GM11168 (cell line): ENCODE measurements around the gene EMILIN2.

ENCODE experiments used
- in situ Hi-C: fragments of 300-500 bp; cut with MboI; formaldehyde crosslinking; loops from one replicate; pipeline ENCODE4 v1.12.0; 2022; ENCODE audit warnings: low sequenced_read_pairs; ENCODE audit not compliant: unreplicated experiment

The EMILIN2 gene

DNA sequence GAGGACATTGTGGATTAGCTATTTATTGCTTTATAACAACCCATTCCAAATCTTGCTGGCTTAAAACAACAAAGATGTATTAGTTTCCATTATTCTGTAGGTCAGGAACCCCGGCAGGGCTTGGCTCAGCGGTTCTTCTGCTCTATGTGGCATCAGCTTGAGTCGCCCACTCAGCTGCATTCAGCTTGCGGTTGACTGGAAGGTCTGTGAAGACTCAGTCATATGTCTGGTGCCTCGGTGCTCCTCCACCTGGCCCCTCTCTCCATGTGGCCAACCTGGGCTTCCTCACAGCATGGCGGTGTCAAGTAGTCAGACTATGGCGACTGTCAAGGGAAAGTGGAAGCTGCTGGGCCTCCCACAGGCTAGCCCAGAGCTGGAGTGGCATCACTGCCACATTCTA, 48.6 kb downstream of the EMILIN2 start:
- in situ Hi-C loops = no loop called here

DNA sequence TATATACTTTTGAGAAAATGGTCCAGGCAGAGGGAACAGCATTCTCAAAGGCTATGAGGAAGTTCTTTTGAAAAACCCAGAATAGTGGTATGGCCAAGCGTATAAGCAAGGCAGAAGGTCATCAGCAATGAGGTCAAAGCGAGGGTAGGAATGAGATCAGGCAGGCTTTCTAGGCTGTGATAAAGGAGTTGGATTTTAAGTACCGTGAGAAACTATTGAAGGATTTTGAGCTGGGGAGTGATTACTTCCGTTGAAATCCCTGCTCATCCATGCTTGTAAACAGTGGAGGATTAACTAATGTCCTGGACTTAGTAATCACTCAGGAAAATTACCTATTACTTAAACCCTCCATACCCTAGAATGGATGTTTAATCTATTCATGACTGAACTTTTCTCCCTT, 50.2 kb downstream of the EMILIN2 start:
- in situ Hi-C loops = no loop called here

DNA sequence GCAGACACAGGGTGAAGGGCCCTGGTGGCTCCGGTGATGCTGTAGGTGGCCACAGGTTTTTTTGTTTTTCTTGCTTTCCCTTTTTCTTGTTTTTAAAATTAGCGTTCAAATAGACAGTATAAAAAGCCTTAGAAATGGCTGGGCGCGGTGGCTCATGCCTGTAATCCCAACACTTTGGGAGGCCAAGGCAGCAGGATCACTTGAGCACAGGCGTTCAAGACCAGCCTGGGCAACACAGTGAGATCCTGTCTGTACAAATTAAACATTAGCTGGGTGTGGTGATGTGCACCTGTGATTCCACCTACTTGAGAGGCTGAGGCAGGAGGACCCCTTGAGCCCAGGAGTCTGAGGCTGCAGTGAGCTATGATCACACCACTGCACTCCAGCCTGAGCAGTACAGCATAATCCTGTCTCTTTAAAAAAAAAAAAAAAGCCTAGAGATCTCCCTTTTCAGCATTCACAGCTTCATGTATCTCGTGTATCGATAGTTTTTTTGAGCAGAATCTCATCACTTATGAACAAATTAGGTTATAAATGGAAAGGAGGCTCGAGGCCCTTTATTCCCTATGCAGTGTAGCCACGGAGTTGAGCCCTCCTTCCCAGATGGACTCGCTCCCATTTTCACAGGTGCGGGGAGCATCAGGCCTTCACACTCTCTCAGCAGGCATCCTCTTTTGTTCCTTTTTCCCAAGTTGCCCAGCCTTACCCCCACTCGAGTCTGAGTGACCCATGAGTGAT, 50.8 kb downstream of the EMILIN2 start:
- in situ Hi-C loops = no loop called here

DNA sequence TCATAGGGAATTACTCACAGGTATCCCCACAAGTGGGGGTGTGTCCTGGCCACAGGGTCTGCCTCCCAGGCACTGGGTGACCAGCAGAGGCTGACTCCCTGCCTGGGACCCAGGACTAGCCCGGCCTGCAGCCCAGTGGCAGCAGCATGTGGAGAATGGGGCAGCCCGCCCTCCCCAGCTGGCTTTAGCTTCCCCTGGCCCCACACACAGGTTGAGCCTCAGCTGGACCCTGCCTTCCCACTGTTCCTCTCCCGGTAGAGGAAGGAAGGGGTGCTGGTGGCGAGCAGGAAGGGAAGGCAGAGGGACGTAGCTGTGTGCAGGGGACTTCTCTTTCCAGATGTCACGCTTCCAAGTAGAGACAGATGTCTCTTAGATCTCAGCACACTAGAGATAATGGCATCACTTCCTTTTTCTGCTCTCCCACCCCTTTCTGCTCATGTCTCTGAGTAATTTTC, 51.4 kb downstream of the EMILIN2 start:
- in situ Hi-C loops = no loop called here

DNA sequence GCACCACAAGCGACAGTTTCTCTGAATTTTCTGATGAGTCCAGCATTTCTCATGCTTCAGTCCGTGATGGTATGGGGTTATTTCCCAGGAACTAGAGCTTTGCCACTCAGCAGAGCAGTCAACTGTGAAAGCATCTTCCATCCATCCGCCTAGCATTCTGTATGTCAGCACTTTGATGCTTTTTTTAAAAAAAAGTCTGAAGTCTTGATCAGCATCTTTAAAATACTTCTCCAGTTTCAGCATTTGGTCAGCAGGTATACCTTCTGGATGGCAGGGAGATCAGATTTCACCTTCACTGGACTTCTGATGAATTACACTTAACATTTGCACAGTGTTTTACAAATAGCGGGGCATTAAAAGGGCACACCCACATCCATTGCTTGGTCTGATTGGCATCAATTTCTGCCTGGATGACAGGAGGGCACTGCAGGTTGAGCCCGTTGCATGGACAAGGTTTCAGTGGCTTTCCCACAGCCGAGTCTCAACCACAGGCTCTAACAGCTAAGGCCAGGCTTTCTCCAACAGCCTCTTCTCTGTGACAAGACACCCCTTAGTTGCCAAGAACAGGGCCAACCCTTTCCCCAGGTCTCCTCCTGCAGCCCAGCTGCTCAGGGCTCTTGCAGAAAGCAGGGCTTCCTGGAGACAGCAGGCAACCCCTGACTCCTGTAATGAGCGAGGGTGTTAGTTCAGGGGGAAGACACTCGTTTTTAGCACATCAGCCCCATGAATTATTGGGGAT, 54.0 kb downstream of the EMILIN2 start:
- in situ Hi-C loops = no loop called here

DNA sequence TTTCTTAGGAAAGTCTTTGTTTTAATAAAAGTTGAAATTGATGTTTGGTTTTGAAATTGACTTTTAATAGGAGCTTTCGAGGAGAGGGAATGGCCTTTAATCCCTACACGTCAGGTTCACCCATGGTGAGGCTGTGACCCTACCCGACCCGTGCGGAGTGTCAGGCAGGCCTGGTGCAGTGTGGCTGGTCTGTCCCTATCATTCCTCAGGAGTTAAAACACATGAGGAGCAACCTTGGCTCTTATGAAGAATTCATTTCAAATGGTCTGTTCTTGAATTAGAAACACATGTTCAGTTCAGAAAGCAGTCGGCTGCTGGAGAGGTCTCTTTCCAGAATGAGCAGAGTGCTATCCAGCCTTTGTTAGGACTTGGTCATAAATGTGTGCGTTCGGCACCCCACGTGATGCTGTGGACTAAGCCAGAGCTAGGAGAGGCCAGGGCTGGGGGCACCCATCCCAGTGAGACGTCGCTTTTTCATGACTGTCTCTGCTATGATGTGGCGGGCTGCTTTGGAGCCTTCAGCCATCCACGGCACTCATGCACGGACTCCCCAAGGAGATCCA, 54.7 kb downstream of the EMILIN2 start:
- in situ Hi-C loops = no loop called here

DNA sequence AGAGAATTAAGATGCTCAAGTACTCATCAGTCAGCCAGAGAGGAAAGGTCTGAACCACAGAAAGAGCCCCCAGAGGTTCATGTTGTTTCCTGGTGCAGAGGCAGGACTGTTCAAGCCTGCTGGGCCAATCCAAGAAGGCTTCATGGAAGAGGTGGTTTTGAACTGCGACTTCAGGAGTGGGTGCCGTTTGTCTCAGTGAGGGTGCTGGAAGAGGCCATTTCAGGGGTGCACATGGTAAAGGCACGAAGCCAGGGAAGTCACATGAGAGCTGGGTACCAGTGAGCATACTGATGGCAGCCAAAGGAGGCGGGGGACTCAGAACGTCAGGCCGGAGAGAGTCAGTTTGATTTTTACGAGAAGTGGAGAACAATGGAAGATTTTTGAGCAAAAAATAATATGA, 55.5 kb downstream of the EMILIN2 start:
- in situ Hi-C loops = no loop called here

DNA sequence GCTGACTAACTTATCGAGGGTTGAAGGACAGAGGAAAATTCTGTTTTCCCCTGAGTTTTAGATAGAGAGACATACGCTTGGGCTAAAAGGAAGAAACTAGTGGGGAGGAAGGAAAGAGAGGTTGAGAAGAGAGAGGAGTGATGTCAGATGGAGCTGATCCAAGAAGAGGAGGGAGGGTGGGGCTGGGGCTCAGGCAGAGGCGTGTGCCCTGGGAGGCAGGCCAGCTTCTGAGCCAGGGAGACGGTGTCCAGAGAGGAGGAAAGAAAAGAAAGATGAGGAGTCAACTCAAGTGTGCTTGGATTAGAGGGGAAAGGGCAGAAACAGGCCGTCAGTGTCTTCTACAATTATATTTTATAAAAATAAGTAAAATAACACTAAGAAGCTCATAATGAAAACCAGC, 56.2 kb downstream of the EMILIN2 start:
- in situ Hi-C loops = no loop called here

DNA sequence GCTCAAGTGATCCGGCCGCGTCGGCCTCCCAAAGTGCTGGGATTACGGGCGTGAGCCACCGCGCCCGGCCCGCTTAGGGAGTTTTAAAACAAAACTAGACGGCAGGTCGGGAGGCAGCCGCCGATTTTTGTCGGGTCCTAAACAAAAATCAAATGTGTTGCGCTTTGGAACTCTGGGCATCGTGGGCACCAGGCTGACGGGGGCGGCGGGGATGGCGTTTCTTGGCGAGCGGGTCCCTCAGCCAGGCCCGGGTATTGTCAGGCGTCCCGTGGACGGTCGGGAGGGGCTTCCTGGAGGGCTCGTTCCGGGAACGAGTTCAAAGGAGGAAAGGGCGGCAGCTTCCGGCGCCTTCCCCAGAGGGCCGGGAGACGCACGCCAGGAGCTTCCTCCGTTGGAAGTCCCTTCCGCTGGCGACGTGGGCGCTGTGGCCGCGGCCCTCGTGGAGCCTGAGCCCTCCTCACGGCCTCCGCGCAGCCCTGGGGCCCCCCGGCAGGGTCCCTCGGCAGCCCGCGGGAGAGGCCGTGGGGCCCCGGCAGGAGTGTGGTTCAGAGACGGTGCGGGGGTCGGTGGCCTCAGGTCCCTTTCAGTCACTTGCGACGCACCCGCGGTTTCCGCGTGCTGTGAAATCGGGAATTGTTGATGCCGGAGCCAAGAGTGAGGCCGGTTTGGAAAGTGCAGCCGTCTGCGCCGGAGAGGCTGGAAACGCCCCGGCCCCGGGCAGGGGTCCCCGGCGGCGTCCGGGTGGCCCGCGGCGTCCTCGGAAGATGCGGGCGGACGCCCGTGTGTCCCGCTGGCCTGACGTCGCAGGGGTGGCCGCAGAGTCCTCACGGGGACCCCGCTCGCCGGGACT, 59.3 kb downstream of the EMILIN2 start:
- in situ Hi-C loops = no loop called here

DNA sequence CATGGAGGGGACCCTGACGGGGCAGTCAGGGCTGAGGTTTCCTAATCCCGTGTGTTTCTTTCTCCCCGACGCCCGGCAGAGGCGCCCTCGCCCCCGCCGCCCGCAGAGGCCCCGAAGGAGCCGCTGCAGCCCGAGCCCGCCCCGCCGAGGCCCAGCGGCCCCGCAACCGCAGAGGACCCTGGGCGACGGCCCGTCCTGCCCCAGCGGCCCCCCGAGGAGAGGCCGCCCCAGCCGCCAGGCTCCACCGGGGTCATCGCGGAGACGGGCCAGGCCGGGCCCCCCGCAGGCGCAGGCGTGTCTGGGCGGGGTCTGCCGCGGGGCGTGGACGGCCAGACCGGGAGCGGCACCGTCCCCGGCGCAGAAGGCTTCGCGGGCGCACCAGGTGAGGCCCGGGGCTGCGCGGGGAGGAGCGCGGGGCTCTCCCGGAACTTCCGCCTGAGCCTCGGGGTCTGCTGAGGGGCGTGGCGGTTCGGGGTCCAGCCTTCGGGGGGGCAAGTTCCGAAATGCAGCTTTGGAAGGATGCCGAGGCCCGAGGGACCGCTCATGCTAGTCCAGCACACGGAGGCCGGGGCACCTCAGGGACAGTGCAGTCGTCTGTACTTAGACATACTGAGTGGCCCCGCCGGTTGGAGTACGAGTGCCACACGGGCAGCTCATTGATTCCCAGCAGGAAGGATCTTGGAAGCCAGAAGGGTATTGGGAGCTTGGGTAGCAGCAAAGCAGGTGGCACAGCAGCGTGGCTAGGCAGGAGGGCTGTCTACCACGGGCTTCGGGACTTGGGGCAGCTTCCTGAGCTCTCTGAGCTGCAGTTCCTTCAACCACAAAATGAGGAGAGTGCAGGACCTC, 60.1 kb downstream of the EMILIN2 start:
- in situ Hi-C loops = no loop called here

DNA sequence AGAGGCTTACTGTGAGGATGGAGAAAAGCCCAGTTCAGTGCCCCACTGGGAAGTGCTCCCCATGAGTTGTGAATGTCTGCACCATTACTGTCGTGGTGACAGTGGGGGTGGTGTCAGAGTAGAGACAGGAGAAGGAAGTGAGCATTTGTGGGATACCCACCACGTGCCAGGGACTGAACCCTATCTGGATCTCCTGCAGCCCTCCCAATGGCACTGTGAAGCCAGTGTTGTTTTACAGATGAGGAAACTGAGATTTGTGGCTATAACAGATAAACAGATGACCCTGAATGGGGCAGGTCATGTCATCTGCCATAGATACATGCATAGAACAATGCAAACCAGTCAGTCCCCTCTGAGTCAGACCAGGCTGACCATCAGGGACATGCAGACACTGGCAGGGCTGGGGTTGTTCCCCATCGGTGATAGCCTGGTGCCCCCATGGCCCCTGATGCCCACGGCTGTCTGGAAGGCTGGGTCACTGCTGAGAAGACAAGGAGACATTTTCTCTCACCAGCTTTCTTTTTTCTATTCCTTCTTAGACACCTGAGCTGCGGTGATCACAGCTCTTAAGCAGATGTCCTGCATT, 60.8 kb downstream of the EMILIN2 start:
- in situ Hi-C loops = no loop called here

DNA sequence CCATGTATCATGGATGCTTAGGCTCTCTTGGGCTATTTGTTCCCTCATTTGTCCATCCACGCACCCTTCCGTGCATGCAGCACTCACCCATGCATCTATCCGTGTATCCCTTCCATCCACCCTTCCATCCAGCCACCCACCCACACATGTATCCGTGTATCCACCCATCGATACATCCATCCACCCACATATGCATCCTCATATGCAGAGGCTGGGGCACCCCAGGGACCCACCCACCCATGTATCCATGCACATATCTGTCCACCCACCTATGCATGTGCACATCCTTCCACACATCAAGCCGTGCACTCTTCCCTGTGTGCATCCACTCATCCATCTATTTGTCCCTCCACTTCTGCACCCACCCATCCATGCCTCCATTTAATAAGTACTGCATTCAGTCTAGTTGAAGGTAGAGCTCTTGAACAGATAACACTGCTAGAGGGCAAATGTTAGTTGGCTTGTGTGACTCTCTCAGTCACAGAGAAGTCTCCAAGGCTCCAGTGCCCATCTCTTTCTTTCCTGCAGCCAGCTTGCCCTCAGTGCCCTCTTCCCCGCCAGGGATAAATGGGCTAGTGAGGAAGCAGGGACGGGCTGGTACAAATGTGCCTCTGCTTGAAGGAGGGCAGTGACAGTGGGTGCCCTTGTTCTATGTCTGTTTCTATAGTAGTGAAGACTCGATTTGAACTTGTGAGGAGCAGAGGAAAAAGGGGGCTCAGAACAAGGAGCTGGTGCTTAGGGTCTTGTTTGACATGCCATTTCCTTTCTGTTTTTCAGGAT, 61.5 kb downstream of the EMILIN2 start:
- in situ Hi-C loops = no loop called here

DNA sequence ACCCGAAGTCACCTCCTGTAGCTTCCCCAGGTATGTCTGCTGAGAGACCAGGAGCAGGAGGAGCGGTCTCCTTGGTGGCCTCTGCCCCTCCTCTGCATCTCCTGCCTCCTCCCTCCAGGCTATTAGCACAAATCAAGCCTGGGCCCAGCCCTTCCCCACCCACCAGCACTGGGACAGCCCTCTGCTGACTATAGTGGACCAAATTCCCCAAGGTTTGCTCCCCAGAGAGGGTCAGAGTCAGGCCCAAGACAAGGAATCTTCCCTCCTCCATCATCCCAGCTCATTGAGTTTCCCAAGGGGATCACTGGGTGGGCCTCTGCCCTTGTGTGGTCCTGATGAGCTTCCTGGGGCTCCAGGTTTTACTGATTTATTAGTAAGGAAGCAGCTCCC, 62.1 kb downstream of the EMILIN2 start:
- in situ Hi-C loops = no loop called here

DNA sequence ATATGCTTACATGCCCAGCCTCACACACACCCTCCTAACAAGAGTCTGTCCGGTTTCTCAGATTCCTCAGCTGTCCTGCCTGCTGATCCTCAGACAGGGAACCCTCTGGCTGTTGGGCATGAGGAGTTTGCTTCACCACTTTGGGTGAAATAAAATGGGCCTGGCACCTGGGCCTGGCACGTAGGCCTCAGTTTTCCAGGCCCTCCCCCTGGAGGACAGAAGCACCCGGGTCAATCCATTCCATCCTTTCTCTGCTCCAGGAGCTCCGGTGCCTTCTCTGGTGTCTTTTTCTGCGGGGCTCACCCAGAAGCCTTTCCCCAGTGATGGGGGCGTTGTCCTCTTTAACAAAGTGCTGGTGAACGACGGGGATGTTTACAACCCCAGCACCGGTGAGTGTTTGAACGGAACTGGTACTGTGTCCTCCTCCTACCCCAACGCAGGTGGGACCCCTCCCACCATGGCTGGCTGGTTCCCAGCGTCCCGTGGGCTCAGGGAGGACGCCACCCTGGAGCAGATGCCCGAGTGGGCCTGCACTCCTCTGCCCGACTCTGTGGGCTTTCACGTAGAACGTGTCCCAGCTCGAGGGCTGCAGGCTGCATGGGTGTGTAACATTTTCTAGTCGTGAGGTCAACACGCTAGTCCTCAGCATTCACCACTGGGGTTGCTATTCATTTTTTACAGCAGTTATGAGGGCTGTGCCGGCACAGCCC, 62.8 kb downstream of the EMILIN2 start:
- in situ Hi-C loops = no loop called here

DNA sequence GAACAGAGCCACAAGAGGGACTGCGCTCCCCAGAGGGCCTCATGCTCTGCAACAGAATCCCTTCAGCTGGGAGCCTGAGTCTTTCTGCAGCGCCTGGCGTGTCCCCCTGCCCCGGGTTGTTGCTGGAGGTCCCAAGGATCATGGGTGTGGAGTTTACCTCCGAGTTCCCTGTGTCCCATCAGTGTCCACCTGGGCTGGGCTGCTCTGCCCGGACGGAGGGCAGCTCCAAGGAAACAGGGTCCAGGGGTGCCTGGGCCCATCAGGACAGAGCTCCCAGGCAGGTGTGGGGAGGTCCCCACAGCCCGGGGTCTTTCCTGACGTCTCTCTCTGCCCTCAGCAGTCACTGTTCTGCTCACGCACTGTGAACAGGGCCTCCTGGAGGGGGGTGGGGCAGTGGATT, 63.5 kb downstream of the EMILIN2 start:
- in situ Hi-C loops = no loop called here

DNA sequence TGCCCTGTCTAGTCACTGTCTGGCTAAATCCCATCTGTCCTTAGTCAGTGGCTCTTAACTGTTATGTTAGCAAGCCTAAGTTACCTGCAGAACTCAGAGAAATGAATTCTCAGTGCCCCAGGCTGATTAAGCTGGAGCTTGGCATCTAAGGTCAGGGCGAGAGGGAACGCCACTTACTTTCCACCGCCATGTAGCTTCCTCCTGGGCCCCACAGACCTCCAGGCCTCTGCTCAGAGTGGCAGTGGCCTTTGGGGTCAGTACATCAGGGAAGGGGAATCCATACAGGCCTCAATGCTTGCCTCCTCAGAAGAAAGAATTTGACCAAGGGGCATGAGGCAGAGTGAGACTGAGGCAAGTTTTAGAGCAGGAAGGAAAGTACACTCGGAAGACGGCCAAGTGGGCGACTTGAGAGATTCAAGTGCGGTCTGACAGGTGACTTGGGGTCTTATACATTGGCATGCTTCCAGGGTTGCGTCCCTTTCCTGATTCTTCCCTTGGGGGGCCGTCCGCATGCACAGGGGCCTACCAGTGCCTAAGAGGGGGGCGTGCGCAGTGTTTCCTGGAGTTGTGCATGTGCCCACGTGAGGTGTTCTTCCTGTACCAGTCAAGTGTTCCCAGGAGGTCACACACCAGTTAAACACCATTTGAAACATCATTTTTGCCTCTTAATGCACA, 64.1 kb downstream of the EMILIN2 start:
- in situ Hi-C loops = no loop called here

DNA sequence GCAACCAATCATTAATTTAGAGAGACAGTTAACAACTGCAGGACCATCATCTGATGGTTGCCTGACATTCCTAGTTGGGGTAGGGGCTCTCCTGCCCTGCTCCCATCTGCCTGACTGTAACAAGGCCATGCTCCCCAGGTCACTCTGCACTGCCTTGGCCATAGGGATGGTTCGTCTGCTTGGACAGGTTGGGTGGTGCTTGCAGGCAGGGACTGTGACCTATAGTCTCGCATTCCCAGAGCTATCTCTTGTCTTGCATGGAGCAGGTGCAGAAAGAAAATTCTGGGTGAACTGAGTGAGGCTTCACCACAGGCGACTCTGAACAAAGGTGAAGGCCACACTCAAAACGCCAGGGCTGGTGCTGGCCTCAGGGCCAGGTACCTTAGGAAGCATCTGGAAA, 64.7 kb downstream of the EMILIN2 start:
- in situ Hi-C loops = no loop called here
